GM10847 (cell line): ENCODE measurements around the gene KRTAP12-1.
"Not testable (repeated sequence)": the region's sequence is repeated elsewhere in the genome, so short reads cannot be mapped to it uniquely, and the experiment has no call there.

Experiments used
- POLR2A ChIP-seq: IDR thresholded peaks from 2 replicates; pipeline ENCODE4 v1.6.1; 2011; ENCODE audit not compliant: insufficient read length; ENCODE audit errors: extremely low read depth

The KRTAP12-1 gene

DNA sequence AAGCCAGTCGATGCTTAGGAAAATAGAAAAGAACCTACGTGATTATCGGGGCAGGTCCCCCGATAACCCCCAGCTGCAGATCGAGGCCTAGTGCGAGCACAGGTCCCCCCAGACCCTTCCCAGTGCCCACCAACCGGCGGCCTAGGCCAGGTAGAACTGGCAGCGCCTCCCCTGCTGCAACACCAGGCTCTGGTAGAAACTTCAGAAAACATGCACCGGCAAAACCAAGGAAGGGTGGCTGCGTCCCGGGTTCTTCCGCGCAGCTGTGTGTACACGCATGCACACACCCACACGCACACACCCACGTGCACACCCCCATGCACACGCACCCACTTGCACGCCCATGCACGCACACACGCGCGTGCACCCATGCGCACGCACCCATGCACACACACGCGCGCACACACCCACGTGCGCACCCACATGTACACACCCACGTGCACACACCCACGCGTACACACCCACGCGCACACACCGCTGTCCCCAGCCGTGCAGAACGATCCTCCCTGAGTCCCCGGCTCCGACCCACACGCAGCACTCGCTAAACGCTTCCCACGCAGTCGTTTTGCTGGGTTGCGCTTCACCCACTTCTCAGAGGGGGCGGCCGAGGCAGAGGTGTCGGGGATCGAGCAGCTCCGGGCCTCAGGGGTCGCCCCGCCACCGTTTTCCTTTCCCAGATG is 24.2 kb upstream of the KRTAP12-1 start:
- TF ChIP-seq POLR2A, result no peak

DNA sequence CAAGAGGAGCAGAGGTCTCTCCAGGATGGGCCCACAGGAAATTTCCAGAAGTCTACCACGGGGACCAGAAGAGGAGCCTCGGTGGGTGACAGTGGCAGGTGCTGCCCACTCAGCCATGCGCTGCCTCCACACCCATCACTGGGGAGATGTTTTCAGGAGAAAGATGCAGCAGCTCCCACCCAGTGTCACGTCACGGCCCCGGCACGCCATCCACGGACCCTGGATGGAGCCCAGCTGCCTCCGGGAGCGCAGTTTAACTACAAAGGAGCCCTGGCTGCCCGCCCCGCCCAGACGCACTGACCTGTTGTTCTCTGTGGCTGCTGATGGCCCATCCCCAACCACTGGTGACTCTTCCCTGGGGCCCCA is 22.7 kb upstream of the KRTAP12-1 start:
- TF ChIP-seq POLR2A, result no peak

DNA sequence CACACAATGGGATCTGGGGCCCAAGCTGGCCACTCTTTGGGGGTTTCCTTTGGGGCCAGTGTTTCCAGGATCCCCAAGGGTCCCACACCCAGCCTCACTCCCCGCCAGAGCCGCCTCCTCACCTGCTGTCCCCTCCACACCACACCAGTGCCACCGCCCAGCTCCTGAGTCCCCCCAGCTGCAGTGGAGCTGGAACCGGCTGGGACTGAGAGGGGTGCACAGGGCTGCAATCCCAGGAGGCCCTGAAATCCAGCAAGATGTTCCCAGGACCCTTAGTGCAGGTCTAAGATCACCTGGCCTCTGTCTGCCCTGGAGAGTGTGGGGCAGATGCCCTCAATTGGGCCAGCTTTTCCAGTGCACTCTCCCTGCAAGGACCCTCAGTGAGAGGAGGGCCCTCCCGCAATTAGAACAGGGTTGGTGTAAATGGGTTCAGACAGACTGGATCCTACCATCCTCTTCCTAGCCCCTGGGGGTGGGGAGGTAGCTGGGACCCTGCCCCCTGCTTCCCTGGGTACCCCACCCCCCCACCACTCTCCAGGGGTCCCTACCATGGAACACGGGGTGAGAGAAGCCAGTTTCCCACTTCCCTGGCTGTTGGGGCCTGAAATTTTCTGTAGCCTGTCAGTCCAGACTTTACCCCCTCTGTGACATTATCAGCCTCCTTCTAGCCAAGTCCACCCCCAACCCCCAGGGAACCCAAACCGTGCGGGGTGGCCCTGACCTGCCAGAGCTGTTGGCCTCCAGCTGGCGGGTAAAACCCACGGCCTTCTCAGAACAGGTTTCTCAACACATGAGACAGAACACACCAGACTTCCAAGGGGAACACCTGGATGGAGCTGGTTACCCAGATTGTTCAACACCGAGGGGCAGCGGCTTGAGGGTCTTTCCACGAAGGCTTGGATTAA is 22.0 kb upstream of the KRTAP12-1 start:
- no peak for TF ChIP-seq POLR2A

DNA sequence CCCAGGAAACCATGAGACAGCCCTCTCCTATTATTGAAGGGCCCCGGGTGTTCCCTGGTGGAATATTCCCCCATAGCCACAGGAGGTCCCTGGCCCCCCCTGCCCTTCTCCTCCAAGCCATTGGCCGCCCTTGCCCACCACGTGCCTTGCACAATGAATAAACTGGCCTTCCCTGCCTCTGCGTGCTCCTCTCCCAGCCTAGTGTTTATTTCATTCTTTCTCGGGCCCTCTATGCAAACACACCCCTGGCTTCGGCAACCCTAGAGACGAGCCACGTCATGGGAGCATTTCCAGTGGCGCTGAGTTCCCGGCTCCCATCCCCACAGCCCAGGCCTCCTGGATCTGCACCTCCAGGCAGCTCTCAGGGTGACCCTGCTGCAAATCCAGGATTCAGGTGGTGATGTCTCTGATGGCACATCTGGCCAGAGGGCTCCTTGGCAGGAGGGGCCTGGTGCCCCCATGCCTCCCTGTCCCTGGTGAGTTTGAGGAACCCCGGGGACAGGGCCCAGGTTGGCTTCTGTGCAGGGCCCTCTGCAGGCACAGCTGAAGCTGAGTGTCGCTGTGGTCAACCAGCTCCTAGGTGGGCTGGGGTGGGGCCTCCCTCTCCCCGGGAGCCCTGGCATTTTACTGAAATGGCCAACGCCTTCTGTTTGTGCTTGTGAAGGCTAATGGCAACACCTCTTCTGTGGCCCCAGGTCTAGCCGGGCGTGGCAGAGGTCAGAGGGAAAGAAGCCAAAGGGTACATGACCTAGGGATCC is 21.2 kb upstream of the KRTAP12-1 start:
- no peak for TF ChIP-seq POLR2A

DNA sequence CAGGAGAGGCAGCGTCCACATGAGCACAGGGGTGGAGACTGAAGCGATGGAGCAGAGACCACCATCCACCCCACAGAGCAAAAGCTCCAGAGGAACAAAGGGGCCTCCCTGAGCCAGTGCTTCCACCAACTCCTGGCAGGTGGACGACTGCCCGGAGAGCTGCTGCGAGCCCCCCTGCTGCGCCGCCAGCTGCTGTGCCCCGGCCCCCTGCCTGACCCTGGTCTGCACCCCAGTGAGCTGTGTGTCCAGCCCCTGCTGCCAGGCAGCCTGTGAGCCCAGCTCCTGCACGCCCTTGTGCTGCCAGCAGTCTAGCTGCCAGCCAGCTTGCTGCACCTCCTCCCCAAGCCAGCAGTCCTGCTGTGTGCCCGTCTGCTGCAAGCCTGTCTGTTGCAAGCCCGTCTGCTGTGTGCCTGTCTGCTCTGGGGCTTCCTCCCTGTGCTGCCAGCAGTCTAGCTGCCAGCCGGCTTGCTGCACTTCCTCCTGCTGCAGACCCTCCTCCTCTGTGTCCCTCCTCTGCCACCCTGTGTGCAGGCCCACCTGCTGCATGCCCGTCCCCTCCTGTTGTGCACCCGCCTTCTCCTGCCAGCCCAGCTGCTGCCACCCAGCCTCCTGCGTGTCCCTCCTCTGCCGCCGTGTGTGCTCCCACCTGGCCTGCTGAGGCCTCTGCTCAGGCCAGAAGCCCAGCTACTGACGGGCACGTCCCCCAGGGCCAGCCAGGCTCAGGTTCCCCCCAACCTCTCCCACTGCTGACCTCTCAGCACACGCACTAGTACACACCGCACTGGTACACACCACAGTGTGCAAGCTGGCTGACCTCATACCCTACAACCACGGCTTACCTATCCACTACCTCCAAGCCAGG is 20.4 kb upstream of the KRTAP12-1 start:
- no peak for TF ChIP-seq POLR2A

DNA sequence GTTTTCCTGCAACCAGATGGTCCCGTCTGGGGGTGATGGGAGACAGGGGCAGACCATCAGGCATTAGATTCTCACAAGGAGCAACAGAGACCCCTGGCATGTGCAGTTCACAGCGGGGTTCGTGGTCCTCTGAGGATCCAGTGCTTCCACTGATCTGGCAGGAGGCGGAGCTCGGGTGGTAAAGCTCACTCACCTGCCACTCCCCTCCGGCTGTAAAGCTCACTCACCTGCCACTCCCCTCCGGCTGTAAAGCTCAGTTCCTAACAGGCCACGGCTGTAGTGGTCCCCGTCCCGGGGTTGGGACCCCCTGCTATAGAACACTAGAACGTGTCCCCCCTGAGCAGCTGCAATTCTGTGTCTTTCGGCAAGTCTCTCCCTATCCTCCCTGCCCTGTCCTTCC is 19.6 kb upstream of the KRTAP12-1 start:
- TF ChIP-seq POLR2A, result no peak

DNA sequence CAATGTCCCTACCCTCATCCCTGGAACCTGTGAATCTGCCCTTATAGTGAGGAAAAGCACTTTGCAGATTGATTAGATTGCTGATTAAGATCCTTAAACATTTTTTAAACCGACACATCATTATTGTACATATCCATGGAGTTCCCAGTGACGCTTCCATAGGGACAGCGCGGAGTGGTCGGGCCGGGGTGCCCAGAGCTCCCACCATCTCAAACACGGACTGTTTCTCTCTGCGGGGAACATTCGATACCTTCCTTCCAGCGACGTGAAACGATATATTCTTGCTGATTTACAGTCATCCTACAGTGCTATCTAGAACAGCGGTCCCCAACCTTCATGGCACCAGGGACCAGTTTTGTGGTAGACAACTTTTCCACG is 19.0 kb upstream of the KRTAP12-1 start:
- TF ChIP-seq POLR2A, result no peak

DNA sequence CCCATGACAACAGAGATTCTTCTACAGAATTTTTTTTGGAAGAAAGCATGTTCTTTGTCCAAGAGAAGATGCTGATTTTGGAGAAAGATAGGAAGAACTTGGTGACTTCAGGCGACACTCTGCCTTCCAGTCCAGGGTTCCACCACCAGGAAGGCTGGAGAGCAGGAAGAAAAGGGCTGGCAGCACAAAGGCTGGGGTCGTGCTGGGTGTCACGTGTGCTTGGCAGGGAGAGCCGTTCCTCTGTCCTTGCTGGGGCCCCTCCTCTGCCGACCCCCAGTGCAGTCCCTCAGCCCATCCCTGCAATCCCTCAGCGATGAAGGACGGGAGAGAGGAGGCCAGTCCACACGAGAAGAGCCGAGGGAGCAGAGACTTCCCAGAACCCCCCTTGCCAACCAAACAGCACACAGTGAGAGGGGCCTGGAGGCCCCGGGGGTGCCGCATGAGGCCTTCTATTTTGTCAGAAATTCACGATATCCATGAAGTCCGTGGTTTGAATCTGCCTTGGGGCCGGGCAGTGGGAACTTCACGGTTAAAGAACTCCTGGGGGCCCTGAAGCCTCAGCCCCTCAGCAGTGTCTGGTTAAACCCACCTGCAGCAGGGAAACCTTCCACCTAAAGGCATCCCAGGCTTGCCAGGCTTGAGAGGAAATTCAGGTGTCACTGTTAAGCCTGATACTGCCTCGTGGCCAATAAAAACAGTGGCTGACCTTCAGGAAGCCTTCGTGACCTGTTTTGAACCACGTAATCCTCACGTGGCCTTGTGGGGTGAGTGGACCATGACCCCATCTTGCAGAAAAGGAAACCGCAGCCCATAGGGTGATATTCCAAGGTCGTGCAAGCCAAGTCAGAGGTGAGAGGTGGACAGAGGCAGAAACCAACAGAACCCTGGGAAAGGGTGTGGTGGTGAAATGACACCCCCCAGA is 18.4 kb upstream of the KRTAP12-1 start:
- TF ChIP-seq POLR2A, result no peak

DNA sequence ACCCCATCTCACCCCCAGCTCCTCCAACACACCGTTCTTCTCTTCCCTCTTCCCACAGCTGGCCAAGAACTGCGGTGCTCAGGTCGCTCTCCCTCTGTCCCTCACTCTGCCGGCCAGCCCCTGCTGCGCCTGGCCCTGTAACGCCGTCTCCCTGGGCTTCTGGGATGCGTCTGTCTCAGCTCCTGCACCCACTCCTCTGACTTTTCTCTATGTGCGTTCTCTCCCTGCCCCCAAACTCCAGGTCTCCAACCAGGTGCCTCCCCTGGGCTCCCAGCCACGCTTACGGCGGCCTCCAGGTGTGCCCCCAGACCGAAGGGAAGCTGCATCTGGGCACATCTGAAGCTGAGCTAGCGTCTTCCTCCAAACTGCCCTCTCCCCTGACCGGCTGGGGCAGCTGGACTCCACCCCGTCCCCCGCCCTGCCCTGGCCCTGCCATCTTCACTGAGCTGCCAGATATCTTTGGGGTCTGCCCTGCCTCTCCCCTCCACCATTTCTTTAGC is 17.6 kb upstream of the KRTAP12-1 start:
- TF ChIP-seq POLR2A, result no peak

DNA sequence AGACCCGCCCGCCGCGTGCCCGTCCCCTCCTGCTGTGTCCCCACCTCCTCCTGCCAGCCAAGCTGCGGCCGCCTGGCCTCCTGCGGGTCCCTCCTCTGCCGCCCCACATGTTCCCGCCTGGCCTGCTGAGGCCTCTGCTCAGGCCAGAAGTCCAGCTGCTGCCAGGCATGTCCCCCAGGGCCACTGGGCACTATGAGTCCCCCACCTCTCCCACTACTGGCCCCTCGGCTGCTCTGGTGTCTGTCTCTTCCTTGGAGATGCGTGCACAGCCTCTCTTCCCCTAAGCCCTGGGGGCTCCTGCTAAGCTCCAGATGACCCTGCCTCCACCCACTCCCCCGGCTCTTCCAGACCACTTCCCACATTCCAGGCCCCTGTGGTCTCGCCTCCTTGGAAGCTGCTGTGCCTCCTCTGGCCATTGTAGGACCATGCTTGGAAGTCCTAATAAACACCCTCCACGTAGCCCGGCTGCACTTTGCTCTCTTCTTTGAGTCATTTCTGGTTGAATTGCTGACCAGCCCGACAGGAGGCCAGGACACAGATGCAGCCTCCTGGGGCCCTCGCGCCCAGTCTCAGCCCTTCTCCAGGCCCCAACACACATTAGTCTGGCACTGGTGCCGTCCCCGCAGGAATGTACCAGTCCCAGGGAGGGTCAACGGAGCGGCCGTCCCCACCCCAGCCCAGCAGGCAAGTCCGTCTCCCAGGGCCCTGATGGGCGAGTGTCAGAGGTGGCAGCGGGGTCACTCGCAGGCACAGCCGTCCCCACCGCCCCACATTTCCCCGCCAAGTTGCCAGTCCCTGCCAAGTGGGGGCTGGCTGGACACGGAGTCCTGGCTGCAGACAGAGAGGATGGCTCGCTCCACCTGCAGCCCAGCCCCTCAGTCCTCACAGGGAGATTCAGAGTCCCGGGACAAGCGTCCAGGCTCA is 16.1 kb upstream of the KRTAP12-1 start:
- no peak for TF ChIP-seq POLR2A

DNA sequence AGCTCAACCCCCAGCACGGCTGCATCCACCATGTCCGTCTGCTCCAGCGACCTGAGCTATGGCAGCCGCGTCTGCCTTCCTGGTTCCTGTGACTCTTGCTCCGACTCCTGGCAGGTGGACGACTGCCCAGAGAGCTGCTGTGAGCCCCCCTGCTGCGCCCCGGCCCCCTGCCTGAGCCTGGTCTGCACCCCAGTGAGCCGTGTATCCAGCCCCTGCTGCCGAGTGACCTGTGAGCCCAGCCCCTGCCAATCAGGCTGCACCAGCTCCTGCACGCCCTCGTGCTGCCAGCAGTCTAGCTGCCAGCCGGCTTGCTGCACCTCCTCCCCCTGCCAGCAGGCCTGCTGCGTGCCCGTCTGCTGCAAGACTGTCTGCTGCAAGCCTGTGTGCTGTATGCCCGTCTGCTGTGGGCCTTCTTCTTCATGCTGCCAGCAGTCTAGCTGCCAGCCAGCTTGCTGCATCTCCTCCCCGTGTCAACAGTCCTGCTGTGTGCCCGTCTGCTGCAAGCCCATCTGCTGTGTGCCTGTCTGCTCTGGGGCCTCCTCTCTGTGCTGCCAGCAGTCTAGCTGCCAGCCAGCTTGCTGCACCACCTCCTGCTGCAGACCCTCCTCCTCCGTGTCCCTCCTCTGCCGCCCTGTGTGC is 15.3 kb upstream of the KRTAP12-1 start, which contains the start of gene KRTAP10-12:
KRTAP10-12 (plus strand) TSS at position 1 of the 639 bp plus-strand sequence; CDS start at position 31, 30 bp downstream.
- TF ChIP-seq POLR2A, result not testable (repeated sequence)

DNA sequence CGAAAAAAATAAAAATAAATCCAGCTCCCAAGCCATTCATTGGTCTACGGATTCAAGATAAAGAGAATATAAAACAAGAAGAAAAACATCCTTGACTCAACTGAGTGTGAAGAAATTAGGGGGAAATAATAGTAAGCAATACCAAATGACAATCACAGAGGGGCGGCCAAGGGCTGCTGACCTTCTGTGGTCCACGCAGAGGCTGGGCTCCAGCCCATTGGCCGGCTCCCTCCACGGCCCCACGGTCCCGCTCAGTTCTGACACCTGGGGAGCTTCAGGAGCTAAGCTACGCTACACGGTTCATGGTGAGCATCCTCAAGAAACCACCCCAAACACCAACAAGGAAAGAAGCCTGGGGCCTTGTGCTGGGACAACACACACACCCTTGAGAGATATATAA is 14.6 kb upstream of the KRTAP12-1 start:
- no peak for TF ChIP-seq POLR2A

DNA sequence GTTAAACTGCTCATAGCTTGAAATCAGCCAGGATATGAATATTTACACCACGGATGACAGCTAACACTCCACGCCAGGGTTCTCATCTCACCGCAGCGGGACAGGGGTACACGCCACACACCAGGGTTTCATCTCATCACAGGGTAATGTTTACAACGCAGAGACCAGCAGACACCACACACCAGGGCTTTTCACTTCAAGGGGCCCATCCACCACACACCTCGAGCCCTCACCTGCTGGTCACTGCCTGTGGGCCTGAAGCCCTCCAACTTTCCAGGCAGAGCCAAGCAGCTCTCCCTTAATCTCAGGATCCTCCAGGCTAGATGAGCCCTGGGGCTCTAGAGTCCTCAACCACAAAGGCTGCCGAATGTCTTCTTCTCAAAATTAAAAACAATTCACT is 13.7 kb upstream of the KRTAP12-1 start:
- TF ChIP-seq POLR2A, result no peak
